Hippocampal formation (tissue), 2 donors: Measurements from ENCODE around the gene CAMK2D.

Experiments used
- DNase-seq, 2 donors: peaks; one replicate each; lab custom pipeline; 2025; lab: John Stamatoyannopoulos, UW

The CAMK2D gene

GRCh38 chr4:113522433-113522832 is 239.1 kb downstream of the CAMK2D start:
- no peak for DNase-seq

GRCh38 chr4:113513382-113513781 is 248.2 kb downstream of the CAMK2D start:
- no peak for DNase-seq

GRCh38 chr4:113512880-113513279 is 248.7 kb downstream of the CAMK2D start:
- DNase-seq = no peak

- DNase-seq = no peak
Observed at GRCh38 chr4:113511944-113512343, 249.6 kb downstream of the CAMK2D start.

GRCh38 chr4:113509851-113510250 is 251.7 kb downstream of the CAMK2D start:
- no peak for DNase-seq

GRCh38 chr4:113505044-113505443 is 256.5 kb downstream of the CAMK2D start:
- DNase-seq = no peak

- DNase-seq = no peak
Observed at GRCh38 chr4:113504422-113504821, 257.1 kb downstream of the CAMK2D start.

GRCh38 chr4:113503691-113504090 is 257.8 kb downstream of the CAMK2D start:
- no peak for DNase-seq

GRCh38 chr4:113502906-113503305 is 258.6 kb downstream of the CAMK2D start:
- no peak for DNase-seq

GRCh38 chr4:113502476-113502875 is 259.1 kb downstream of the CAMK2D start:
- DNase-seq = no peak

- no peak for DNase-seq
Observed at GRCh38 chr4:113500424-113500823, 261.1 kb downstream of the CAMK2D start.

- DNase-seq = no peak
Observed at GRCh38 chr4:113499696-113500095, 261.8 kb downstream of the CAMK2D start.

- DNase-seq = no peak
Observed at GRCh38 chr4:113499166-113499565, 262.4 kb downstream of the CAMK2D start.

GRCh38 chr4:113497154-113497884 is 264.2 kb downstream of the CAMK2D start:
- DNase-seq = no peak

- no peak for DNase-seq
Observed at GRCh38 chr4:113496698-113497097, 264.8 kb downstream of the CAMK2D start.

- DNase-seq = no peak
Observed at GRCh38 chr4:113495790-113496189, 265.7 kb downstream of the CAMK2D start.

GRCh38 chr4:113483131-113483530 is 278.4 kb downstream of the CAMK2D start:
- DNase-seq = peak in 1 of 2 donors; percentile 13

GRCh38 chr4:113482325-113482724 is 279.2 kb downstream of the CAMK2D start:
- no peak for DNase-seq

GRCh38 chr4:113481820-113482219 is 279.7 kb downstream of the CAMK2D start:
- no peak for DNase-seq

- DNase-seq = no peak
Observed at GRCh38 chr4:113480109-113480508, 281.4 kb downstream of the CAMK2D start.

GRCh38 chr4:113478032-113478431 is 283.5 kb downstream of the CAMK2D start:
- no peak for DNase-seq

GRCh38 chr4:113476800-113477199 is 284.7 kb downstream of the CAMK2D start:
- no peak for DNase-seq

- DNase-seq = no peak
Observed at GRCh38 chr4:113474017-113474416, 287.5 kb downstream of the CAMK2D start.

- no peak for DNase-seq
Observed at GRCh38 chr4:113472864-113473263, 288.7 kb downstream of the CAMK2D start.
